ENCODE measurements around the gene PPIL4. TPM values are rescaled to one million over a fixed set of nuclear protein-coding genes. Genes with fewer than 3 reads are reported as not detected.

Gene PPIL4
- total and polyA plus RNA-seq, 2 of the 13 experiments (the other 11 are each of a cell fraction or from before 2014, with no cell fraction given), result 5.5 to 46.0 TPM

- TF ChIP-seq RARA (CRISPR knock-in tag; IDR thresholded peaks at IDR 0.05) (peak; percentile 19), ZFP82 (CRISPR knock-in tag; IDR thresholded peaks at IDR 0.05; ENCODE audit: borderline replicate concordance) (0 out of 2 replicates have a peak, but pooled peaks have one; percentile 34), SP2 (CRISPR knock-in tag; IDR thresholded peaks at IDR 0.05) (no peak), ZNF749 (CRISPR knock-in tag; IDR thresholded peaks at IDR 0.05; ENCODE audit: borderline replicate concordance) (no peak), NFRKB (IDR thresholded peaks at IDR 0.05) (no peak; the same call in 1 of the 2 replicates), ZNF205 (CRISPR knock-in tag; IDR thresholded peaks at IDR 0.05) (peak; percentile 100), KDM6A (CRISPR knock-in tag; IDR thresholded peaks at IDR 0.05; ENCODE audit: low read depth) (peak; percentile 79), ZNF747 (CRISPR knock-in tag; IDR thresholded peaks at IDR 0.05; ENCODE audit: borderline replicate concordance) (no peak), CREM (IDR thresholded peaks at IDR 0.05) (peak; percentile 65), CREM (CRISPR knock-in tag; IDR thresholded peaks at IDR 0.05) (no peak), PHF8 (CRISPR knock-in tag; IDR thresholded peaks at IDR 0.05) (peak; percentile 66), RERE (CRISPR knock-in tag; IDR thresholded peaks at IDR 0.05; ENCODE audit: low read depth) (no peak), ZNF574 (CRISPR knock-in tag; IDR thresholded peaks at IDR 0.05) (peak; percentile 61; the same call in 1 of the 2 replicates), MAZ (IDR thresholded peaks at IDR 0.05; ENCODE audit: borderline replicate concordance, low read depth, low read length) (no peak; the same call in 1 of the 2 replicates), MAZ (CRISPR knock-in tag; IDR thresholded peaks at IDR 0.05; ENCODE audit: low read depth) (no peak), ZNF788 (CRISPR knock-in tag; IDR thresholded peaks at IDR 0.05; ENCODE audit: borderline replicate concordance) (peak; percentile 47; the same call in 1 of the 2 replicates), ZFY (CRISPR knock-in tag; IDR thresholded peaks at IDR 0.05) (peak; percentile 59; the same call in 1 of the 2 replicates), ZNF775 (CRISPR knock-in tag; IDR thresholded peaks at IDR 0.05; ENCODE audit: borderline replicate concordance) (0 out of 2 replicates have a peak, but pooled peaks have one; percentile 5), BRD4 (CRISPR knock-in tag; IDR thresholded peaks at IDR 0.05) (no peak), ZSCAN22 (CRISPR knock-in tag; IDR thresholded peaks at IDR 0.05) (no peak), JUN (CRISPR knock-in tag; IDR thresholded peaks at IDR 0.05) (peak; percentile 76; the same call in 1 of the 2 replicates), LCORL (IDR thresholded peaks at IDR 0.05) (peak; percentile 45; the same call in 1 of the 2 replicates), LCORL (CRISPR knock-in tag; IDR thresholded peaks at IDR 0.05) (peak; percentile 76)
Measured at GRCh38 chr6:149484733-149485700, 60.8 kb downstream of the PPIL4 start, which contains the start of gene ZC3H12D (continued).
